ENCODE data around the gene CENPN. TPM values are rescaled to one million over a fixed set of nuclear protein-coding genes. Genes with fewer than 3 reads are reported as not detected.

The CENPN gene, protein sequence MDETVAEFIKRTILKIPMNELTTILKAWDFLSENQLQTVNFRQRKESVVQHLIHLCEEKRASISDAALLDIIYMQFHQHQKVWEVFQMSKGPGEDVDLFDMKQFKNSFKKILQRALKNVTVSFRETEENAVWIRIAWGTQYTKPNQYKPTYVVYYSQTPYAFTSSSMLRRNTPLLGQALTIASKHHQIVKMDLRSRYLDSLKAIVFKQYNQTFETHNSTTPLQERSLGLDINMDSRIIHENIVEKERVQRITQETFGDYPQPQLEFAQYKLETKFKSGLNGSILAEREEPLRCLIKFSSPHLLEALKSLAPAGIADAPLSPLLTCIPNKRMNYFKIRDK
- 13.7 and 68.1 TPM in 2 replicates for total RNA-seq

DNA sequence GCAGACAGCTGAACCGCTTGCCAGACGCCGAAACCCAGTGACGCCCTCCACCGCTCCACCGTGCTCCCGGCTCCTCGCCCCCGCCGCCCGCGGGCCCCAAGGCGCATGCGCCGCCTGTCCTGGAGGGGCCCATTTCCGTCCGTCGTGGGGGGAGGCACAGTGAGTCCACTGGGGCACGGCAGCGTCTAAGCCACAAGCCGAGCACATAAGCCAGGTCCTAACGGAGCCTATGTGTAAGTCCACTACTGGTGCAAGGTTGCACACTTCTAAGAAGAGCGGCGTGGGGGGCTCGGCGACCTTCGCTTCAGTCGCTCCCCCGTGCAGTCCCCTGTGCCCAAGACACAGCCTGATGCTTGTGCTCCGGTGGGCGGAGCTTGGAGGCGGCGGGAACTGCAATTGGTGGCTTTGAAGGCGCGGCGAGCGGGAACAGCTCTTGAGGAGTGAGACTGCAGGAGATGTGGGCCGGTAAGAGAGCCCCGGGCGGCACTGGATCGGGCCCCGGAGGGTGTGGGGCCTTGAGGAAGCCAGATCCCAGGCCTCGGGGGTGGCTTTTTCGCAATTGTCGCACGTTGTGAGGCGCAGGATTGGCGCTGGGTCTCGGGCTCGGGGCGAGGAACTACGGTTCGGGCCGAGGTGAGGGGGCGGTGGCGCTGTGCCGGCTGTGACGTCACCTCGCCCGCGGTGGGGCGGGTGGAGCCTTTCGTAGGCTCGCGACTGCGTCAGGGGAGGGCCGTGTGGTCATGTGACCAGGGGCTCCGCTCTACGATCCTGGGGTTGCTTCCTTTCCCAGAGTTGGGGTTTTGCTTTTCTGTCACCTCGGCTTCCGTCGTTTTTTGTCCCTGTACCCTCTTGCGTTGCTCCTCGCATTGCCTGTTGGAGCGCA, at the start of gene CENPN, which contains the start of gene CMC2:
TSS of gene CENPN (plus strand) at position 402 of the 883 bp plus-strand sequence. CDS start 4,726 bp downstream, outside the sequence.
TSS of gene CMC2 (minus strand) at position 73 of the 883 bp plus-strand sequence. CDS start 9,491 bp downstream, outside the sequence.

DNA sequence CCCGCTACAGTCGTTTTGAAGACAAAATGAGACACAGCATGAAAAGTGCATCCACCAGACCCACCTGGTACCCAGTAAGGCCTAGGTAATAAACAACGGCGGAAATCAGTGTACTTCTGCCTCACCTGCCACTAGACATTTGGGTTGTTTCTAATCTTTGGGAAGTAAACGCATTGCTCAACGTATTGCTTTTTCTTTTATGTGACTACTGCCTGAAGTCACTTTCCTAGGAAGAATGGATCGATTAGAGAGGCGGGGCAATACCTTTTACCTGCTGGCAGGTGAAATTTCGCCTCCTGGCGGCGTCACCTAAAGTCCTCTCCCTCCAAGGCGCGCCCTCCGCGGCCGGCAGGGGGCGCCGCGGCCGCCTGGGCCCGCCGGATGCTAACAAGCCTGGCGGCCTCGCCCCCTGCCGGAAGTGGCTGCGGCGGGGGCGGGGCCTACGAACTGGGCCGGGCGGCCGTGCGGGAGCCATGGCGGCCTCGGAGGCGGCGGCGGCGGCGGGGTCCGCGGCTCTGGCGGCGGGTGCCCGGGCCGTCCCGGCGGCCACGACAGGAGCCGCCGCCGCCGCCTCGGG, 28.5 kb downstream of the CENPN start, which contains the start of gene ATMIN:
TSS of gene ATMIN (plus strand) at position 445 of the 577 bp plus-strand sequence. CDS start at position 474, 29 bp downstream.

DNA sequence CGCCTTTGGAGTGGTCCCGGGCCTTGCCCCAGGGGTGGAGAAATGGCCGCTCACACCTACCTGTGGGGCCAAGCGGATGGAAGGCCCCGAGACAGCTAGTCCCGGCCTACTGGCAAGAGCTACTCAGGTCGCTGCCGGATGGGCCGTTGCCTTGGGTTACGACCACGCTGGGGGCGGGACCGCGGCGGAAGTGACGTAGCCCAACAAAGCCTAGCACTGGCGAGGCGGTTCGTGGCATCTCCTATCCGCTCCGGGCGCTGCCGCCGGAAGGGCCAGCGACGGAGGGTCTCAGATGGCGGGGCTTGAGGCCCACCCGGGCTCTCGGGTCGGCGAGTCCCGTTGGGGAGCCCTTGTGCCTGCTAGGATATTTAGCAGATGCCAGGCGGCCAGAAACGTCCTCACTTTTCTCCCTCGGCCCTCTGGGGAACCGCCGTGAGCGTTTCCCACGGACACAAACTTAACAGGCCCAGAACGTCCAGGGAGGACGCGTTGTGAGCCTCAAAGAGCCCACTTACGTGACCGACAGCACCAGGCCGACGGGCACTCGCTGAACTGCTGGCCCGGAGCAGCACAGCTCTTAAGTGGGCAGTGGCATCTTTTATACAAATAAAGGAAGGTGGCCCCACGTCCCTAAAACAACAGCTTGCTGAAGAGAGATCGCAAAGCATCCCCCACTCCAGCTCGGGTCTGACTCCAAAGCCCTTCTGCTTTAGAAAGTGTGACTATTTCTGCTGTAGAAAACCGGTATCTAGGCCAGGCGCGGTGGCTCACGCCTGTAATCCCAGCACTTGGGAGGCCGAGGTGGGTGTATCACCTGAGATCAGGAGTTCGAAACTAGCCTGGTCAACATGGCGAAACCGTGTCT, 70.3 kb downstream of the CENPN start, which contains the start of gene C16orf46:
TSS of gene C16orf46 (minus strand) at position 163 of the 865 bp plus-strand sequence. CDS start 13,283 bp downstream, outside the sequence.

Other genes starting within 250 kb of the CENPN start
- gene CDYL2, start 202.6 kb upstream of the CENPN start, total RNA-seq, result 0.83 and 1.2 TPM in 2 replicates
- 22.8 and 41.5 TPM in 2 replicates for gene CMC2, start 329 bp upstream of the CENPN start, total RNA-seq
- gene ATMIN, start 28.6 kb downstream of the CENPN start, total RNA-seq, result 38.7 and 52.4 TPM in 2 replicates
- gene C16orf46, start 70.0 kb downstream of the CENPN start, total RNA-seq, result 0.73 and 1.5 TPM in 2 replicates
- gene GCSH, start 89.2 kb downstream of the CENPN start, total RNA-seq, result 9.3 and 30.0 TPM in 2 replicates
- under 0.01 TPM in 1 of 2 replicates, not detected in the other for gene BCO1, start 231.5 kb downstream of the CENPN start, total RNA-seq

Data from smooth muscle cell of trachea (primary cell).